Measurements from ENCODE around the gene BTBD9.

The BTBD9 gene

DNA sequence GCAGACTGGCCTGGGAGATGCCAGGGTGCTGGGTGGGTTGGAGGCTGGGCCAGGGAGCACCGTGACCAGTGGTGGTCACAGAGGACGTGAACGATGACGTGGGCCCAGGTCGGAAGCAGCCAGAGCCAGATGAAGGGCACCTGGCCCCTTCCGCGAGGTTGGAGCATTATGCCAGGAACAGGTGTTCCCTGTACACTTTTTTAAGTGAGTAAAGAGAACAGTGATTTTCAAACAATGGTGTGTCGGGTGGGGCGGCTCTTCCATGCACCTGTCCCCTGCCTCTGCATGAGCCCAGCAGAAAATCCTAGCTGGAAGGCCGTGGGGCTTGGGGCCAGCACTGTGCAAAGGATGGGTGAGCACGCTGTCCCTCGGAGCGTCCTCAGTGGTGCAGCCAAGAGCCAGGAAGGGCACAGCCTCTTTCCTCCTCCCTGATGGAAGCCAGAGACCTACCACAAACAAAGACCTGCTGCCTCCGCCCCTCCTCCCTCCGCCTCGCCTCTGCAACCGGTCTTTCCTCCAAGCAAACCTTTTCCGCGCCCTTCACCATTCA lies 469.7 kb downstream of the BTBD9 start:
- H3K9me3 Mint-ChIP-seq (ENCODE audit: low read depth) = no peaks in the 10 kb centered on the region
- H3K27me3 Mint-ChIP-seq = no peaks in the 10 kb centered on the region
- H3K4me1 Mint-ChIP-seq (ENCODE audit: low read depth) = no peaks in the 10 kb centered on the region
- peaks cover 2% of the 10 kb centered on the region for H3K36me3 Mint-ChIP-seq
- H3K4me3 Mint-ChIP-seq = no peak overlapping the region
- H3K27ac Mint-ChIP-seq = no peak overlapping the region

- H3K36me3 Mint-ChIP-seq = peaks cover 2% of the 10 kb centered on the region
- H3K4me3 Mint-ChIP-seq = no peak overlapping the region
- H3K9me3 Mint-ChIP-seq (ENCODE audit: low read depth) = no peaks in the 10 kb centered on the region
- no peak overlapping the region for H3K27ac Mint-ChIP-seq
- no peaks in the 10 kb centered on the region for H3K4me1 Mint-ChIP-seq (ENCODE audit: low read depth)
- H3K27me3 Mint-ChIP-seq = no peaks in the 10 kb centered on the region
Measured at GRCh38 chr6:38169221-38169976, 470.3 kb downstream of the BTBD9 start.

GRCh38 chr6:38168699-38169098 lies 471.0 kb downstream of the BTBD9 start:
- H3K36me3 Mint-ChIP-seq = peaks cover 2% of the 10 kb centered on the region
- no peaks in the 10 kb centered on the region for H3K9me3 Mint-ChIP-seq (ENCODE audit: low read depth)
- no peaks in the 10 kb centered on the region for H3K4me1 Mint-ChIP-seq (ENCODE audit: low read depth)
- no peak overlapping the region for H3K27ac Mint-ChIP-seq
- no peak overlapping the region for H3K4me3 Mint-ChIP-seq
- no peaks in the 10 kb centered on the region for H3K27me3 Mint-ChIP-seq

DNA sequence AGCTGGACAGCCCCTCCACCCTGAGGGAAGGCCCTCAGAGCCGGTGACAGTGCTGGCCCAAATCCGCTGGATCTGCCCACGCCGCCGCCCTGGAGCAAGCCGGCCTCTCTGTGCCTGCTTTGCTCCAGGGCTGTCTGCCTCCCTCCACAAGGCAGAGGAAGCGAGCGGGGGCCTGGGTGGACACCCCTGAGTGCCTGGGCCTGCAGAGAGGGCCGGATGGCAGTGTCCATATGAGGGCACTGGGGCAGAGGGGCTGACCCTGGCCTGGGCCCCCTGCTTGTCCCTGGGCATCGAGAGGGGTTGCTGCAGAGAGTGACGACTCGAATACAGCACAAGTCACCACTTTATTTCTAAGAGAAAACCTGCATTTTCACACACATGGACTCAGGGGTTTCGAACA lies 471.6 kb downstream of the BTBD9 start:
- no peaks in the 10 kb centered on the region for H3K4me1 Mint-ChIP-seq (ENCODE audit: low read depth)
- H3K27me3 Mint-ChIP-seq = no peaks in the 10 kb centered on the region
- no peaks in the 10 kb centered on the region for H3K36me3 Mint-ChIP-seq
- no peak overlapping the region for H3K4me3 Mint-ChIP-seq
- no peak overlapping the region for H3K27ac Mint-ChIP-seq
- no peaks in the 10 kb centered on the region for H3K9me3 Mint-ChIP-seq (ENCODE audit: low read depth)

- no peaks in the 10 kb centered on the region for H3K9me3 Mint-ChIP-seq (ENCODE audit: low read depth)
- no peak overlapping the region for H3K4me3 Mint-ChIP-seq
- H3K36me3 Mint-ChIP-seq = no peaks in the 10 kb centered on the region
- no peak overlapping the region for H3K27ac Mint-ChIP-seq
- H3K4me1 Mint-ChIP-seq (ENCODE audit: low read depth) = no peaks in the 10 kb centered on the region
- H3K27me3 Mint-ChIP-seq = no peaks in the 10 kb centered on the region
Measured at GRCh38 chr6:38167598-38167997, 472.1 kb downstream of the BTBD9 start.

DNA sequence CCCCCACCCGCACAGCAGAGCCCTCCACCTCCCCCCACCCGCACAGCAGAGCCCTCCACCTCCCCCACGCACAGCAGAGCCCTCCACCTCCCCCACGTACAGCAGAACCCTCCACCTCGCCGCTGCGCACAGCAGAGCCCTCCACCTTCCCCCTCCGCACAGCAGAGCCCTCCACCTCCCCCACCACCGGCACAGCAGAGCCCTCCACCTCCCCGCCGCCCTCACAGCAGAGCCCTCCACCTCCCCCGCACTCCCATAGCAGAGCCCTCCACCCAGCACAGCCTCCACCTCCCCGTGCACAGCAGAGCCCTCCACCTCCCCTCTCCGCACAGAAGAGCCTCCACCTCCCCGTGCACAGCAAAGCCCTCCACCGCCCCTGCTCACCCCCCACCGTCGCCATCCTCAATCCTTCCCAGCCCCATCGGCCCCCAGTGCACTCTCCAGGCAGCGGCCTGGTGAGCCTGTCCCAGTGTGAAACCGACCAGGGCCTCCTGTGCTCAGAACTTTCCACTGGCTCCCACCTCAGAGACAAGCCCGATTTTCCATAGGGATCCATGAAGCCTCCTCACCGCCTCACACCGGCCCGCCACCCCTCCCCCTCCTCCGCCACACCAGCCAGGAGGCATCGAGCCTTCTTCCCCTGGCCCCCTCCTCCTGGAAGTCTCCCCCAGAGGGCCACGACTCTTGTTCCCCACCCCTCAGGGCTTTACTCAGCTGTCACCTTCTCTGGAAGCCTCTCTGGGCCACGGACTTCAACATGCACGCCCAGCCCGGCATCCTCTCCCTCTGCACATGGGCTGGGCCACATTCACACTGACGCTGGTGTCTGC lies 473.1 kb downstream of the BTBD9 start:
- no peaks in the 10 kb centered on the region for H3K27me3 Mint-ChIP-seq
- no peaks in the 10 kb centered on the region for H3K9me3 Mint-ChIP-seq (ENCODE audit: low read depth)
- H3K4me3 Mint-ChIP-seq = no peak overlapping the region
- H3K4me1 Mint-ChIP-seq (ENCODE audit: low read depth) = no peaks in the 10 kb centered on the region
- no peak overlapping the region for H3K27ac Mint-ChIP-seq
- H3K36me3 Mint-ChIP-seq = no peaks in the 10 kb centered on the region

DNA sequence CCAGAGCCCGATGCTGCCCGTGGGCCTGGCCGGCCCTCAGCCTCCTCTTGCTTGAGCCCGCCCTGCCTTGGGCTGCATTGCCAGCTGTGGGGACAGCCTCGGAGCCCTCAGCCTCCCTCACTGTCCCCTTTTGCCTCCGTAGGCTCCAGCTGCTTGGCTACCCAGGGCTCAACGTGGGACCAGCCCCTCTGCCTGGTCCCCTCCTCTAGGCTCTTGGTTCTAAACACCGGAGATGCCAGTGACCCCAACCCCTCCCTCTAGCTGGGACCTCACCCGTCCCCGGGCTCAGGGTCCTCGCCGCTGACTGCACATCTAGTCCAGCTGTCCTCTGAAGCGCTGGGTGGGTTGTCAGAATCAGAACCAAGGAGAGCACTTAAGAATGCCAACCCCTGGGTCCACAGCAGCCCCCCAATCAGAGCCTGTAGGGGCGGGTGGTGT lies 475.0 kb downstream of the BTBD9 start:
- Mint-ChIP-seq H3K27me3 (no peaks in the 10 kb centered on the region), H3K9me3 (ENCODE audit: low read depth) (no peaks in the 10 kb centered on the region), H3K4me3 (no peak overlapping the region), H3K4me1 (ENCODE audit: low read depth) (no peaks in the 10 kb centered on the region), H3K27ac (no peak overlapping the region), H3K36me3 (peaks cover 3% of the 10 kb centered on the region)

GRCh38 chr6:38164131-38164481 lies 475.6 kb downstream of the BTBD9 start:
- H3K4me3 Mint-ChIP-seq = no peak overlapping the region
- no peaks in the 10 kb centered on the region for H3K4me1 Mint-ChIP-seq (ENCODE audit: low read depth)
- peaks cover 3% of the 10 kb centered on the region for H3K36me3 Mint-ChIP-seq
- H3K9me3 Mint-ChIP-seq (ENCODE audit: low read depth) = no peaks in the 10 kb centered on the region
- H3K27ac Mint-ChIP-seq = no peak overlapping the region
- H3K27me3 Mint-ChIP-seq = no peaks in the 10 kb centered on the region

DNA sequence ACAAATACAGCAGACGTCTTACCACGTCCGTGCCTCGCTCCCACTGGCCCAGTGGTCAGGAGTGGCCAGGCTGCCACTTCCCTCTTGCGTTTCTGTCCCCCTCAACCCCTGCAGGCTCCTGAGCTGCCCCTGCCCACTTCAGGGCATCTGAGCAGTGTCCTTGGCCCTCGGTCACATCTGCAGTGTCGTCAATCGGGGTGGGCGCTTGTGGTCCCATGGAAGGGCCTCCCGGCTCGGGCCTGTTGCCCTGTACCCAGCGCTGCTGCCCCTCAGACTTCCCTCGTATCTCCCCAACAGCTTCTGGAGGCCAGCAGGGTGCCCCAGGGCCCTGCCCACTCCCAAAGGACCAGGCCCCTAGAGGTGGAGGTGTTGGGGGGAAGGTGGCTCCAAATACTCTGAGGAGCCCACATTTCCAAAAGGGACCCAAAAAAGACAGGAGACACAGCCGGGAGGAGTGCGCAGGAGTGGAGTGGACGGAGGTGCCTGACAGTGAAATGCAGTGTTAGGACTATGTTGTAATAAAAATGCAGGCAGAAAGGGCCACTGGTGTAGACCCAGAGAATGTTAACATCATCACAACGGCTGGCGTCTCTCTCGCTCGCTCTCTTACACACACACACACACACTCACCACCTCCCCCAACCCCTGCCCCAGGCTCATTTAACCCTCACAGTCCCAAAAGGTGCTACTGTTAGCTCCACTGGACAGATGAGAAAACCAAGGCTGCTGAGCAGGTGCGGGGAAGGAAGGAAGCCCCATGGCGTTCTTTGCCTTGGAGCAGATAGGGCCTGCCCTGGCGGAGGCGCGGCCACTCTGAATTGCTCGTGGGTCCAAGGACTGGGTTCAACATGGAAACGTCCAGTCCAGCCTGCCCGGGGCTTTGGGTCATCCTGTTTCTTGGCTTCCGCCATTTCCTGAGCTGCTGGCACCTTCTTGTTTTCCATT lies 476.3 kb downstream of the BTBD9 start:
- no peak overlapping the region for H3K27ac Mint-ChIP-seq
- peaks cover 5% of the 10 kb centered on the region for H3K36me3 Mint-ChIP-seq
- H3K27me3 Mint-ChIP-seq = no peaks in the 10 kb centered on the region
- no peaks in the 10 kb centered on the region for H3K4me1 Mint-ChIP-seq (ENCODE audit: low read depth)
- no peak overlapping the region for H3K4me3 Mint-ChIP-seq
- H3K9me3 Mint-ChIP-seq (ENCODE audit: low read depth) = no peaks in the 10 kb centered on the region

- Mint-ChIP-seq H3K36me3 (peaks cover 5% of the 10 kb centered on the region), H3K4me3 (no peak overlapping the region), H3K27ac (no peak overlapping the region), H3K9me3 (ENCODE audit: low read depth) (no peaks in the 10 kb centered on the region), H3K27me3 (no peaks in the 10 kb centered on the region), H3K4me1 (ENCODE audit: low read depth) (no peaks in the 10 kb centered on the region)
Measured at GRCh38 chr6:38162493-38163185, 477.1 kb downstream of the BTBD9 start.

DNA sequence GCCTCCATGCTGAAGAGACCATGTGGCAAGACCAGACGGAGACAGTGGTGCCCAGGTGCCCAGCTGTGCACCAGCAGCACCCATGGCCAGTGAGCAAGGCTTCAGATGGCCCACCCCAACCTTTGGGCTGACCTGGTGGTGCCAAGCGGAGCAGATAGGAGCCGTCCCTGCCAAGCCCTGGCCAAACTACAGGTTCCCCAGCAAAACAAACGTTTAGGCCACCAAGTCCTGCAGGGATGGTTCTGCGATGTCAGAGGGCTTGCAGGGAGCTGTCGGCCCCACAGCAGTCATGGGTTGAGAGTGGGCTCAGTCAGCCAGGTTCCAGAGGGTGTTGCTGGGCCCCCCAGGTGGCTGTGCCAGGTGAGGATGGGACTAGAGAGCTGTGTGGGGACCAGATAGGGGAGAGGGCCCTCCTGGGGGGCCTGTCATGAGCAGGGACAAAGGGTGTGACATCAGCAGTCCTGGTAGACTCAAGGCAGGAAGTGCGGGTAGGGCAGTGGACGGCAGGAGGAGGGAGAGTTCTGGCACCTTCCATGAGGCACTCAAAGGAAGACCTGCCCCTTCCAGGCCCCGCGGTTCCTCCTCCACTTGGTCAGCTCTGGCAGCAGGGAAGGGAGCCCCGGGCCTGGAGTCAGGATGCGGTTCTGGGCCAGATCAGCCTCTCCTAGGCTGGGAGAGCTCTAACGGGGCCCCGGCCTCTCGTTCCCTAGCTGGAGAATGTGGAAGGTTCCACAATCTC lies 477.8 kb downstream of the BTBD9 start:
- H3K36me3 Mint-ChIP-seq = peaks cover 5% of the 10 kb centered on the region
- no peaks in the 10 kb centered on the region for H3K4me1 Mint-ChIP-seq (ENCODE audit: low read depth)
- no peak overlapping the region for H3K27ac Mint-ChIP-seq
- H3K4me3 Mint-ChIP-seq = no peak overlapping the region
- no peaks in the 10 kb centered on the region for H3K27me3 Mint-ChIP-seq
- no peaks in the 10 kb centered on the region for H3K9me3 Mint-ChIP-seq (ENCODE audit: low read depth)

GRCh38 chr6:38161331-38161730 lies 478.4 kb downstream of the BTBD9 start:
- Mint-ChIP-seq H3K9me3 (ENCODE audit: low read depth) (no peaks in the 10 kb centered on the region), H3K4me3 (no peak overlapping the region), H3K36me3 (peaks cover 5% of the 10 kb centered on the region), H3K27me3 (no peaks in the 10 kb centered on the region), H3K4me1 (ENCODE audit: low read depth) (no peaks in the 10 kb centered on the region), H3K27ac (no peak overlapping the region)

- H3K4me3 Mint-ChIP-seq = no peak overlapping the region
- H3K36me3 Mint-ChIP-seq = peaks cover 5% of the 10 kb centered on the region
- no peaks in the 10 kb centered on the region for H3K4me1 Mint-ChIP-seq (ENCODE audit: low read depth)
- no peaks in the 10 kb centered on the region for H3K9me3 Mint-ChIP-seq (ENCODE audit: low read depth)
- H3K27me3 Mint-ChIP-seq = no peaks in the 10 kb centered on the region
- H3K27ac Mint-ChIP-seq = no peak overlapping the region
Measured at GRCh38 chr6:38160831-38161230, 478.9 kb downstream of the BTBD9 start.

- H3K9me3 Mint-ChIP-seq (ENCODE audit: low read depth) = no peaks in the 10 kb centered on the region
- H3K4me1 Mint-ChIP-seq (ENCODE audit: low read depth) = no peaks in the 10 kb centered on the region
- H3K27ac Mint-ChIP-seq = no peak overlapping the region
- H3K27me3 Mint-ChIP-seq = no peaks in the 10 kb centered on the region
- peaks cover 5% of the 10 kb centered on the region for H3K36me3 Mint-ChIP-seq
- H3K4me3 Mint-ChIP-seq = no peak overlapping the region
Measured at GRCh38 chr6:38159596-38159995, 480.1 kb downstream of the BTBD9 start.

All from activated naive CD8-positive, alpha-beta T cell (primary cell).